GM19395 (cell line): Measurements from ENCODE around the gene CEP19.
A peak's percentile ranks its signal among the peaks of the same experiment; 100 is the strongest.
"Not testable (repeated sequence)": the region's sequence is repeated elsewhere in the genome, so short reads cannot be mapped to it uniquely, and the experiment has no call there.

Experiments used
- ATAC-seq: cut with Tn5 transposase; IDR thresholded peaks from one replicate; pipeline ENCODE4 v1.9.1; 2021; ENCODE audit warnings: mild to moderate bottlenecking, moderate library complexity; ENCODE audit not compliant: unreplicated experiment

Gene CEP19, protein sequence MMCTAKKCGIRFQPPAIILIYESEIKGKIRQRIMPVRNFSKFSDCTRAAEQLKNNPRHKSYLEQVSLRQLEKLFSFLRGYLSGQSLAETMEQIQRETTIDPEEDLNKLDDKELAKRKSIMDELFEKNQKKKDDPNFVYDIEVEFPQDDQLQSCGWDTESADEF

DNA sequence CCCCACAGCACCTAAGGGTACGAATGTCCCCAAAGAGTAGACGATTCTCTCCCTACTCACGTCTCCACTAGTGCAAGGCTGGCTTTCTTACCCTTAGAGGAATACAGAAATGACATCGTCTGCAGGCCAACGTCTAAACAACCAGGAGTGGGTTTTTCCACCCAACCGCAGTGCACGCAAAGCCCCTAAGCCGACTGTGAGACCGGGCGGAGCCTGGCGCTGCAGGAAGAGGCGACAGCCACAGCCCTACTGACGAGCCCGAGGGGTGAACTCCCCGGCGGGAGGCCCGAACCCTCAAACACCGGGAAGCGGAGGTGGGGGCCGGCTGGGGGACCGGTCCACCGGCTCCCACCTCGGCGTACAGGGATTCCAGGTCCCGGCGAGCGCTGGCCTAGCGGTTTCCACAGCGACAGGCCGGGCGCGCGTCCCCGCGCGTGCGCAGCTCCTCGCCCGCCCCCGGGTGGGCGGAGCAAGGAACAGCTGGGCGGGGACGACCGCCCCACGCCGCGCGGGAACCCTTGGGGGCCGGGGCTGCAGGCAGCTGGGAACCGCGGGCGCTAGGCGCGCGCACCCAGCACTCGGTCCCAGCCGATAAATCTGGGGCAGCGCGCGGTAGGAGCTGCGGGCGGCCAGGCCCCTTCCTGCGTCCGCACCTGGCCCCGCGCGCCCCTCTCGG is at the start of gene CEP19, which contains the start of gene PIGX:
Gene CEP19 (minus strand): TSS at position 413 of the 676 bp plus-strand sequence. CDS start 3,593 bp downstream, outside the sequence.
Gene PIGX (plus strand): TSS at position 540 of the 676 bp plus-strand sequence.
- ATAC-seq = peak; percentile 72

DNA sequence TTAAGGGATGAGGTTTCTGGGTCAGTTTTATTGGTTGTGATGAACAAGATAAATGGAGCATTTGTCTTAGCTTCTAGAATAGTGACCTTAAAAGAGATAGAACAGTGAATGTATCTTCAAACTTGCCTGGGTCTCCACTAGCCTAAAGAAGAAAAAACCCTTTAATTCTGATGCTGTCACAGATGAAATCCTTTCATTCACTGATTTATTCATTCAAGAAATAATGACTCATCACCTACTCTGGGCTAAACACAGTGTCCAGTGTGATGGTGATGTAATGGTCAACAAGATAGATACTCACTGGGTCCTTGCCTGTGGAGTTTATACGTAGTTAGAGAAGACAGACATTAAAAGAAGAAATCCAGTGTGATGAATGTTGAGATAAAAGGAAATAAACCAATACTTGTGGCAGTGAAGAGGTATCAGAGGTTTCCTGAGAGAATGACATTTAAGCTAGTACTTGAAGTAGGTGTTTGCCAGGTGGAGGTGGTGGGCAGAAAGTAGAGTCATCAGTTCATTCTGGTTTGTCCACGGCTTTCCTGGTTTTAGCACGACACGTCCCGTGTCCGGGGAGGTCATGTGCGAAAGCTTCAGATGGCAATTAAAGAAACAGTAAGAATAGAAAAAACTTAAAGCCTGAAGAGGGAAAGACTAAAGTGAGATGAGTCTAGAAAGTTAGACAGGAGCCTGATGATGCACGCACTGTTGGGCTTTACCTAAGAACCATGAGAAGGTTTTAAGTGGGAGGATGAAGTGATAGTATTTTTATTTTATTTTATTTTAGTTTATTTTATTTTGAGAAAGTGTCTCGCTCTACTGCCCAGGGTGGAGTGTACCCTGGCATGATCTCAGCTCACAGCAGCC is 46.1 kb upstream of the CEP19 start:
- no peak for ATAC-seq

DNA sequence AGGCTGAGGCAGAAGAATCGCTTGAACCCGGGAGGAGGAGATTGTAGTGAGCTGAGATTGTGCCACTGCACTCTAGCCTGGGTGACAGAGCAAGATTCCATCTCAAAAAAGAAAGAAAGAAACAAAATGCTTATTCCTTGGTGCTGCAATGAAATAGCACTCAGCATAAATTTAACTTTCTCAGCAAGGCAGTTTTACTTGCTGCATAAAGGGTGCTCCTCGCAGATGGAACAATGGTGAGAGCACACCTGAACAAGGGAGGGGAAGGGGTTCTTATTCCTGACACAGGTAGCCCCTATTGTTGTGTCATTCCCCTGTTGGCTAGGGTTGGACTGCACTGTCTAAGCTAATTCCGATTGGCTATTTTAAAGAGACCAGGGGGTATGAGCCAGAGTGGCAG is 44.7 kb upstream of the CEP19 start:
- no peak for ATAC-seq

DNA sequence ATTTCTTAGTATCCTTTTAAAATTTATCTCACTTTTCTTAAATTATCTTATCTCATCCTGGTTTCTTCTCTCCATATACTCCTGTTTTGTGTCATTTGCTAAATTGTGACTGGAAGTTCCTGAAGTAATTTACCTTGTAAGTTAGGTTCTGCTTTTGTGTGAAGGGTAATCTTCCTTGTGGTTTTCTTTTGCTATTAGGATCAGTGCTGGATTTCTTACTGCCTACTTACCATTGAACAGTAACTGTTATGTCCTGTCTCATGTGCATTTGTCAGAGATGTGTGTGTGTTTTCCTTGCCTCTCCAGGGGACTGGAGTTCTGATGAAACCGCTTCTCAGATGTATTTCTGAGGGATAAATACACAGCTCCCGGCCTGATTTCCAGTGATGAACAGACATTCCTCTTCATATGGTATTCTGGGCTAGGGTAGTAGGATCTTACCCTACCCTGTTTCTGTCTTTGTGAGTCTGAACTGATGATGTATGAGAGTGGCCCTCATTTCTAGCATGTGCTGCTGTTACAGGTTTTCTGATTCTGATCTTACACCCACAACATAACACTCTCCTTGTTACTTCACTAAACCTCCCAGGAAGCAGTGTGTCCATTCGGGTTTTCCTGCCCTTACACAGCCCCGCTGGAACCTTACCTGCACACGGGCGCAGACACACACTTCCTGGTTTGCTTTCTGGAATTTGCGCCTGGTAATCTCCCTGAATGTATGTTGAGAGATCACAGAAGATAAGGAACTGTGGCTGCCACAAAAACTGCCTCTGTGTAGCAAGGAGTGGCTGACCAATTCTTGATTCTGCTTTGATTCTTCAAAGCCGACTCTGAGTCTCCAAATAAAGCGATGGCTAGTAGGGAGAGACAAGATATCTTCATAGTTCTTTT is 42.3 kb upstream of the CEP19 start:
- no peak for ATAC-seq

DNA sequence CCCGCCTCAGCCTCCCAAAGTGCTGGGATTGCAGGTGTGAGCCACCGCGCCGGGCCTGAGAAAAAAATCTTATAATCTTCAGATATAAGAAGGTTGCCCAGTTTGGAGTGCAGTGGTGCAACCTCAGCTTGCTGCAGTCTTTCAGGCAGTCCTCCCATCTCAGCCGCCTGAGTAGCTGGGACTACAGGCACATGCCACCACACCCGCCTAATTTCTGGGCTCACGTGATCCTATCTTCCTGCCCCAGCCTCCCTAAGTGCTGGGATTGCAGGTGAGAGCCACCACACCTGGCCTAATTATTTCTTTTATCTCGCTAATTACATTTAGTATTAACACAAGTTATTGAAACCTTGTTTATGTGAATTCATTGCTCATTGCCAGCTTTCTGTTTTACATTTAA is 41.2 kb upstream of the CEP19 start:
- no peak for ATAC-seq

DNA sequence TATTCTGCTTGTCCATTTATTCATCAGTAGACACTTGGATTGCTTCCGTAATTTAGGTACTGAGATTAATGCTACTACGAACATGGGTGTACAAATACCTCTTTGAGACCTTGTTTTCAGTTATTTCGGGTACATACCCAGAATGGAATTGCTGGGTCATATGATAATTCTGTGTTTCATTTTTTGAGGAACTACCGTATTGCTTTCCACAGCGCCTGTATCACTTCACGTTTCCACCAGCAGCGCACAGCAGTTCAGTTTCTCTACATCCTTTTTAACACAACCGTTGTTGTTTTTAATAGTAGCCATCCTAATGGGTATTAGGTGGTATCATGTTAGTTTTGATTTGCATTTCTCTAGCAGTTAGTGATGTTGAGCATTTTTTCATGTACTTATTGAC is 37.1 kb upstream of the CEP19 start:
- no peak for ATAC-seq

DNA sequence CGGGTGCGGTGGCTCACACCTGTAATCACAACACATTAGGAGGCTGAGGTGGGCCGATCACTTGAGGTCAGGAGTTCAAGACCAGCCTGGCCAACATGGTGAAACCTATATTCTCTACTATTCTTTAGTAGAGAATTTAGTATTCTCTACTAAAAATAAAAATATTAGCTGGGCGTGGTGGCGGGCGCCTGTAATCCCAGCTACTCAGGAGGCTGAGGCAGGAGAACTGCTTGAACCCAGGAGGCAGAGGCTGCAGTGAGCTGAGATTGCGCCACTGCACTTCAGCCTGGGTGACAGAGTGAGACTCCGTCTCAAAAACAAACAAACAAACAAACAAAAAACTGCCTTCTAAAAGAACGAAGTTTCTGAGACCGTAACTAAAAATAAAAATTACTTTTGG is 31.5 kb upstream of the CEP19 start:
- not testable (repeated sequence) for ATAC-seq

DNA sequence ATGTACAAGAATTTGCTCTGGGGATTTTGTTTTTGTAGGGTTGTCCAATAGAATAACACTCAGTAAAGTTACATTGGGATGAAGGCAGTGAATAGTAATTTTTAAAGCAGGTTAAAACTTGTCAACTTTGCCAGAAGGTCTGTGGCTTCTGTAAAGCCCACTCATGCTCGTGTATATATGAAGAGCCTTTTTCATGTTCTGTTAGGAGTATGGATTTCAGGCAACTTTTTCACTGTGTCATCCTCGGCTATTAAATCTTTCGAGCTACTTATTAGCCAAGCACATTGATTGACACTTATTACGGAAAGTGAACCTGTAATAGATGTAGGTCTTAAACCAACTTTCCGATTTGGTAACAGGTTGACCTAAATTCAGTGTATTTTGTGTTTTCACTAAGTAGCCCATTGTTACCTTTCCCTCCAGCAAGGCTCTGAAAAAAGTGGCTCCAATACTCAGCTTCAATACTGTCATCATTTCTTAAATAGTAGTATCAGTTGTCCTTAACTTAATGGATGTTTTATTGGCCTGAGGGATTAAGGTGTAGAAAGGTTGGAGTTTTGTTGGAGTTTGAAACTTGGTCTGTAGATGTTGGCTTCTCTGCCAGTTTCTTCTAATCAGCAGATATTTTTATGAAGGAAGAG is 29.3 kb upstream of the CEP19 start:
- ATAC-seq = no peak

DNA sequence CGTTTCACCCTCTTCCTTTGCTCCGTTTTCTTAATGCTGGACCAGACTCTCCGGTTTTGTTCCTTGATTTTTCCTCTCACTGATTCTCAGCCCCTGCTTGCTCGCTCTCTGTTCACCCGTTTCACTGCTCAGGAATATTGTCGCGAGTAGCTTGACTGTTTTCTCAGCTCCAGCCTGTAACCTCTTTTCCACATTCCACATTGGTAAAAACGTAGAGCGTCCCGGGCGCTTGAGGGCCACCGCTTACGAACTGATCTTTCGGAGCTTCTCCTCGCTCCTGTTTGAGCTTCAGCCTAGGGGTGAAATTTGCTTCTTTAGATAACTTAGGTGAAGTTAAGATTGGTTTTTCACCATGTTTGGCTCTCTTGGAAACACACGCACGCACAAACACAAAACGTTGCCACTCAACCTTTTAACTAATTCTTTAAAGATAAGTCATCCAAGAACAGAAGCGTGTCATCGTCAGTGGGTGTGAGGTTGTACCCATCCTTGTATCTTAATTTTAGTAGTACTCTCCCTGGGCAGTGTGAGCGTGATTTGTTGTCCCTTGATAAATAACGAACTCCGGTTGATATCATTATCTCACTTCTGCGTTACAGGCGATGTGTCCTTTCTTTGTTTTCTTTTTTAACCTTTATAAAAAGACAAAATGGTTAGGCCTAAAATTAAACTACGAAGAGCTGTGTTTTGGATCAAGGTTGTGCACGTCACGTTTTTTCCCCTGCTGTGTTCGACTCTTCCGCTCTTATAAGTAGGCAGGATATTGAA is 28.6 kb upstream of the CEP19 start:
- peak; percentile 14 for ATAC-seq

DNA sequence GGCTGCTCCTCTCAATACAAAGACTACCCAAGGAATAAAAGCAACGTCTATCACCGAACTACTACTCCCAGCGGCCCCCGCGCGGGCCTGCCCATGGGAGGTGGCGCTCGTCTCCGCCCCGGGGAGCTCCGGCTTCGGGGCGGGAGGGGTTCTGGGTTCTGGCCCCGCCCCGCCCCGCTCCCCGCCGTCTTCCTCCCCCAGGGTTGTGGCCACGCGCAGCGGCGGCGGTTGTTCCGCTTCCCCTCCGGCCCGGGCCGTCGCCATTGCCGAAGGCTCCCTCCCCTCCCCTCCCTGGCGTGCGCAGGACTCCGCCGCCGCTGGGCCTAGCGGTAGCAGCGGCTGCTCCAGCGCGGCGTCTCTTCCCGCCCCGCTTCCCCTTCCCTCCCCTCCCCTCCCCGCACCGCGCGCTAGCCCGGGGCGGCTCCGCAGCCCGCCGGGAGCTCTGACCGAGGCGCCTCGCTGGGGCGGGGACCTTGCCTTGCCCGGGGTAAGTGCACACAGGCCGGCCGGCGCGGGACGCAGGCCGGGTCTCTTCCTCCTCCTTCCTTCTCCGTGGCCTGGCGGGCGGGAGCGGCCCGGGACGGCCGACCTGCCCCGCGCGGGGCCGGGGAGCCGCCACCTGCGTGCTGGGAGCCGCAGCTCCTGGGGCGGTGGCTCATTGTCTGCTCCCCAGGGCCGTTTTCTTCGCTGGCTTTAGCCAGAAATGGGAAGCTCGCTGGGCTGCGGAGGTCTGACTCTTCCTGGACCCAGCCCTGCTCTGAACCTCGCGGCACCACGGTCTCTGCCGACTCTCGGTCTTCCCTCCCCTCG is 27.8 kb upstream of the CEP19 start, which contains the start of gene PAK2:
Gene PAK2 (plus strand): TSS at position 187 of the 810 bp plus-strand sequence. CDS start 42,790 bp downstream, outside the sequence.
- peak; percentile 79 for ATAC-seq

DNA sequence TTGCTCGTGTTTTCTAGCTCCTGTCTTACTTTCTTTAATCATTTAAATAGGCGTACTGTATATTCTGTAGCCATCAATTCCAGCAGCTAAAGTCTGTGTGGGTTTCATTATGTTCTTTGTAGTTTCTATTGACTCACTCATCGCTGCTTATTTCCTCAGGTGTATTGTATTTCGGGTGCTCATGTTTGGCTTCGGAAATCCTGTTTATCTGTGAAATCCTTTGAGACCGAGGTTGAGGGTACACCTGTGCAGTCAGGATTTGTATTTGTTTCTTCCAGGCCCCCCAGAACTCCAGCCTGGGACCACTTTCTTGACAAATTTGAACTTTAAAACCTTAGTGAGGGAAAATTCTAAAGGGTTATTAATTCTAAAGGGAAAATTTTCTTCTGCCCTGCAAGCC is 25.6 kb upstream of the CEP19 start:
- ATAC-seq = no peak

DNA sequence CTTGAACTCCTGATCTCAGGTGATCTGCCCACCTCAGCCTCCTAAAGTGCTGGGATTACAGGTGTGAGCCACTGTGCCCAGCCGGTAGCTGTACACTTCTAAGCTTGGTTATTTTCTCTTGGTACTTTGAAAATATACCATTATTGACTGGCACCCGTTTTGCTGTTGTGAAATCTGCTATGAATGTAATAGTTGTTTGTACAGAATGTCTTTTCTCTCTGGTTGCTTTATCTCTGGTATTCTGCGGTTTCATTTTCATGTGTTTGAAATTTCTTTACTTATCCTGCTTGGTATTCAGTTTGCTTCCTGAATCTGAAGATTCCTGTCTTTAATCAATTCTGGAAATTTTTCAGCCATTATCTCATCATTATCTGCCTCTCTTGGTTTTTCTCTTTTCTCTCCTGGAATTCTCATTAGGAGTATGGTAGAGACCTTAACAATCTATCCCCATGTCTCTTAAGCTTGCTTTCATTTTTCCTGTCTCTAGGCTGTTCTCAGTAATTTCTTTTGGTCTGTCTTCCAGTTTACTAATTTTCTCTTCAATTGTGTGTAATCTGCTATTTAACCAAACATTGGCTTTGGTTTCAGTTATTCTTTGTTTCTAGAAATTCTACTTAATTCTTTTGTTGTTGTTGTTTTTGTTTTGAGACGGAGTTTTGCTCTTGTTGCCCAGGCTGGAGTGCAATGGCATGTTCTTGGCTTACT is 24.8 kb upstream of the CEP19 start:
- no peak for ATAC-seq

DNA sequence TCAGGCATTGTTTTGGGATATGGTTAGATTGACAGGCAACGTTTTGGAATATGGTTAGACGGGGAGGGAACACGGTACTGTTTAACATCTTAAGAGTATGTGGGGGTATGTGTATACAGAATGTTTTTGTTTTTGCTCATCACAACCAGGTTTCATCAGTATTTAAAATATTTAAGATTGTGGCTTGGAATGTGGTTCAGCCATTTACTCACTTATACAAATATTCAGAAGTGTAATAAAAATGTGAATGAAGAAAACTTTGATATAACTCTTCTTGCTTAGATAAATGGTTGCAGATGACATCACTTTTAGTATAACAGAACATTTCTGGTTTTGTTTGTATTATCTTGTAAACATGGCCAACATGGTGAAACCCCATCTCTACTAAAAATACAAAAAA is 23.7 kb upstream of the CEP19 start:
- no peak for ATAC-seq

DNA sequence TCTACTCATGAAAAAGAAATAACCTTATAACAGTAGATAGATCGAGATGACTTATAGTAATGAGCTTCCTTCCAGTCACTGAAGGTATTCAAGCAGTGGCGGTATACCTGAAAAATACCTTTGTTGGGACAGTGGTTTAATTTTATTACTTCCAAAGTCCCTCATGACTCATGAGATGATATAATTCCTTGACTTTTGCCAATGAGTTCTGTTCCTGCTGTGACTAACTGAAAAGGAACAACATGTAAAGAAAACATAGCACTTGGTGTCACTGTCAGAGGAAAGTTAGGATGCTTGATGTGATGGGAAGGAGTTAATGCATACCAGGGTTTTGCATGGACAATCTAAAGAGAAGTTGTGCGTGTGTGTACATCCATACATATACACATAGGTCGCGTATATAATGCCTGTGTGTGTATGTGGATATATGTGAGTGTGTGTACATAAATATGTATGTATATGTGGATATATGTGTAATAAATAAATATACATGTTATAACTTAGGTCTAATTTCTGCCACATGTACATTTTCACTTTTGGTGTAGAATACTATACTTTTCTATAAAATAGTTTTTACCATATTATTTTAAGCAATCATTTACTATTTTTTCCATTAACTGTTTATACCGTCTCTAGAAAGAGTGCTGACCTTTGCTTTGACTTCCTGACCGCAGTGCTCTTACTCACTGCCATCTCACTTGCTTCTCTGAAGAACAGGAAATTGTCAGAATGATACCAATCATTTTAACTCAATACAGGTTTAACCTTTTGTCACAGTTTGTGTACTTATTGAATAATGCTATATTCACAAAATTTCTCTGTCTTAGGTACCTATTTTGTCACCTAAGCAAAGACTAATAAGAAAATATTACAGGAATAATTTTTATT is 15.0 kb upstream of the CEP19 start:
- no peak for ATAC-seq

DNA sequence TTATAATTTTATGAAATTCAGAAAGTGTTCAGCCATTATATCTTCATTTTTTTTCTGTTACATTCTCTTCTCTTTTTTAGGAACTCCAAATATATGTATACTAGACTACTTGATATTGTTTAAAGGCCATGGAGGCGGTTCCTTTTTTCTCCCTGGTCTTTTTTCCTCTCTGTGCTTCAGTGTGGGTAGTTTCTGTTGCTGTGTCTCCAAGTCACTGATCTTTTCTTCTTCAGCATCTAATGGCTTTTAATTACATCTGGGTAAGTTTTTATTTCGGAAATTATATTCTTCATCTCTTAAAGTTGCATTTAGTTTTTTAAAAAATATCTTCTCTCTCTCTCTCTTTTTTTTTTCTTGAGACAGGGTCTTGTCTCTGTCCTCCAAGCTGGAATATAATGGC is 9.0 kb upstream of the CEP19 start:
- no peak for ATAC-seq

DNA sequence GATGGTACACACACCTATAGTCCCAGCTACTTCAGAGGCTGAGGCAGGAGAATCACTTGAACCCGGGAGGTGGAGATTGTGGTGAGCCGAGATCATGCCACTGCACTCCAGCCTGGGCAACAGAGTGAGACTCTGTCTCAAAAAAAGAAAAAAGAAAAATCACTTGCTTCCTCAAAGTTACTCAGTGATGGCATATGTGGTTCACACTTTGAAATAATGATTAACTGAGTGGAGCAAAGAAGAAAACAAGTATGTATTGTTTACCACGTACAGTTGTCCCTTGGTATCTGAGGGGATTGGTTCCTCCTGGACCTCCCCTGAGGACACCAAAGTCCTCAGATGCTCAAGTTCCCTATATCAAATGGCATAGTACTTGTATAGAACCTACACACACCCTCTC is 5.1 kb upstream of the CEP19 start:
- peak; percentile 38 for ATAC-seq
